ENCODE data around the gene MIS12.

MIS12 gene

GRCh38 chr17:5500589-5501391, 14.4 kb downstream of the MIS12 start:
- H3K9me2 ChIP-seq (replicated peaks; ENCODE audit: low read depth, low read length): no peaks in the 10 kb centered on the region
- no peaks in the 10 kb centered on the region for H4K20me1 ChIP-seq (ENCODE audit: insufficient read depth, low read length, poor library complexity, severe bottlenecking)
- peak overlapping the region; percentile 56 for H3K9ac ChIP-seq (ENCODE audit: low read depth, low read length, poor library complexity, severe bottlenecking)
- H3K4me2 ChIP-seq (ENCODE audit: low read depth, low read length, poor library complexity, severe bottlenecking): peak overlapping the region; percentile 76
- H3F3A ChIP-seq (ENCODE audit: low read depth): no peaks in the 10 kb centered on the region
- no peaks in the 10 kb centered on the region for H3K9me3 ChIP-seq (ENCODE audit: insufficient read depth, low read depth, low read length)
- peaks cover 13% of the 10 kb centered on the region for H3K4me1 ChIP-seq (ENCODE audit: insufficient read depth, low read length, poor library complexity, severe bottlenecking)
- no peaks in the 10 kb centered on the region for H3K79me2 ChIP-seq (ENCODE audit: insufficient read depth, low read length)
- H3K27me3 ChIP-seq (ENCODE audit: insufficient read depth, low read length, poor library complexity, severe bottlenecking): no peaks in the 10 kb centered on the region
- peak overlapping the region; percentile 76 for H2AFZ ChIP-seq (ENCODE audit: low read length)
- H3K4me3 ChIP-seq (ENCODE audit: low read length, poor library complexity, severe bottlenecking): peak overlapping the region; percentile 73
- H3K36me3 ChIP-seq (ENCODE audit: insufficient read depth, low read length): no peaks in the 10 kb centered on the region
- TF ChIP-seq CTCF (conservative IDR thresholded peaks at IDR 0.05; ENCODE audit: low read length) (no peak), EZH2phosphoT487 (IDR thresholded peaks at IDR 0.05; ENCODE audit: borderline replicate concordance) (no peak)

- peak overlapping the region; percentile 76 for H3K4me2 ChIP-seq (ENCODE audit: low read depth, low read length, poor library complexity, severe bottlenecking)
- no peaks in the 10 kb centered on the region for H3F3A ChIP-seq (ENCODE audit: low read depth)
- no peaks in the 10 kb centered on the region for H3K9me3 ChIP-seq (ENCODE audit: insufficient read depth, low read depth, low read length)
- H3K79me2 ChIP-seq (ENCODE audit: insufficient read depth, low read length): no peaks in the 10 kb centered on the region
- no peak overlapping the region for H3K9ac ChIP-seq (ENCODE audit: low read depth, low read length, poor library complexity, severe bottlenecking)
- H4K20me1 ChIP-seq (ENCODE audit: insufficient read depth, low read length, poor library complexity, severe bottlenecking): no peaks in the 10 kb centered on the region
- H3K9me2 ChIP-seq (replicated peaks; ENCODE audit: low read depth, low read length): no peaks in the 10 kb centered on the region
- H3K4me1 ChIP-seq (ENCODE audit: insufficient read depth, low read length, poor library complexity, severe bottlenecking): peaks cover 13% of the 10 kb centered on the region
- no peaks in the 10 kb centered on the region for H3K27me3 ChIP-seq (ENCODE audit: insufficient read depth, low read length, poor library complexity, severe bottlenecking)
- no peak for TF ChIP-seq CTCF (conservative IDR thresholded peaks at IDR 0.05; ENCODE audit: low read length)
- no peak for TF ChIP-seq EZH2phosphoT487 (IDR thresholded peaks at IDR 0.05; ENCODE audit: borderline replicate concordance)
- no peaks in the 10 kb centered on the region for H3K36me3 ChIP-seq (ENCODE audit: insufficient read depth, low read length)
- H2AFZ ChIP-seq (ENCODE audit: low read length): no peak overlapping the region
- no peak overlapping the region for H3K4me3 ChIP-seq (ENCODE audit: low read length, poor library complexity, severe bottlenecking)
Measured at GRCh38 chr17:5501685-5502084, 15.3 kb downstream of the MIS12 start.

- Histone ChIP-seq H3F3A (ENCODE audit: low read depth) (no peaks in the 10 kb centered on the region), H3K4me3 (ENCODE audit: low read length, poor library complexity, severe bottlenecking) (no peak overlapping the region), H3K9me3 (ENCODE audit: insufficient read depth, low read depth, low read length) (no peaks in the 10 kb centered on the region), H3K79me2 (ENCODE audit: insufficient read depth, low read length) (no peaks in the 10 kb centered on the region), H3K4me1 (ENCODE audit: insufficient read depth, low read length, poor library complexity, severe bottlenecking) (peaks cover 13% of the 10 kb centered on the region), H3K36me3 (ENCODE audit: insufficient read depth, low read length) (no peaks in the 10 kb centered on the region), H3K27me3 (ENCODE audit: insufficient read depth, low read length, poor library complexity, severe bottlenecking) (no peaks in the 10 kb centered on the region), H2AFZ (ENCODE audit: low read length) (no peak overlapping the region), H3K9me2 (replicated peaks; ENCODE audit: low read depth, low read length) (no peaks in the 10 kb centered on the region), H3K9ac (ENCODE audit: low read depth, low read length, poor library complexity, severe bottlenecking) (no peak overlapping the region), H3K4me2 (ENCODE audit: low read depth, low read length, poor library complexity, severe bottlenecking) (no peak overlapping the region), H4K20me1 (ENCODE audit: insufficient read depth, low read length, poor library complexity, severe bottlenecking) (no peaks in the 10 kb centered on the region)
- TF ChIP-seq EZH2phosphoT487 (IDR thresholded peaks at IDR 0.05; ENCODE audit: borderline replicate concordance): no peak
- TF ChIP-seq CTCF (conservative IDR thresholded peaks at IDR 0.05; ENCODE audit: low read length): no peak
Measured at GRCh38 chr17:5502552-5502951, 16.2 kb downstream of the MIS12 start.

Data from Loucy (cell line).